HCT116 (cell line): Measurements from ENCODE around the gene NTMT2. TPM values are rescaled to one million over a fixed set of nuclear protein-coding genes. Genes with fewer than 3 reads are reported as not detected.

Source experiments
- ATAC-seq: fragments of 200-7000 bp; cut with Tn5 transposase; 2 replicates; pipeline ENCODE4 v1.9.1; 2020; ENCODE audit warnings: mild to moderate bottlenecking, moderate library complexity
- BruUV-seq: library from RNA; stranded (reverse); fragments of 400-500 nt; replicated peaks from 2 replicates; lab custom pipeline; 2021; lab: Mats Ljungman, UMichigan
- CTCF ChIA-PET: fragments of 300-600 bp; sonication (Branson Sonifier 250); formaldehyde crosslinking; loops from one replicate; lab custom pipeline; 2021; ENCODE audit warnings: antibody characterized with exemption; lab: Charles Lee
- POLR2A ChIA-PET: fragments of 300-600, 350-600 bp; sonication (Branson Sonifier 250); formaldehyde crosslinking; loops from one replicate; lab custom pipeline; 2021; ENCODE audit warnings: antibody characterized with exemption; lab: Charles Lee
- RAD21 ChIA-PET, 2 experiments: fragments of 300-600 bp; sonication (Branson Sonifier 250); formaldehyde crosslinking; loops; one replicate each; lab custom pipeline; 2023; ENCODE audit warnings: low total read pairs in 2 of 2; ENCODE audit not compliant: uncharacterized antibody in 2 of 2, unreplicated experiment in 2 of 2, low non-redundant PET in 1 of 2; lab: Charles Lee
- DNase-seq: peaks from one replicate; pipeline ENCODE4 v3.0.0-alpha.2; 2010; ENCODE audit warnings: low read depth, low spot score
- H2AFZ ChIP-seq: fragments of 200-600 bp; shearing (Covaris generic), sonication (generic); 2 replicates; pipeline ENCODE4 v1.6.1; 2017; ENCODE audit warnings: low read depth, mixed run types, mixed read lengths, antibody characterized with exemption, low read length; ENCODE audit not compliant: poor library complexity, severe bottlenecking
- H3K27ac ChIP-seq: 2 replicates; pipeline ENCODE4 v1.5.1; 2012; ENCODE audit warnings: low read depth, low read length
- H3K27me3 ChIP-seq: fragments of 200-600 bp; sonication (generic); 2 replicates; pipeline ENCODE4 v1.6.1; 2016; ENCODE audit warnings: mixed run types, low read length, mixed read lengths; ENCODE audit not compliant: insufficient read depth
- H3K36me3 ChIP-seq, 2 experiments: fragments of 200-500 bp in 1 of 2; fragments of 200-600 bp in 1 of 2; sonication (Bioruptor generic) in 1 of 2; sonication (generic) in 1 of 2; 2 replicates each; pipeline versions ENCODE4 v1.5.1 to v1.6.1; 2014 to 2016; ENCODE audit warnings: low read length in 2 of 2, inconsistent platforms in 1 of 2, mixed read lengths in 1 of 2, mixed run types in 1 of 2; ENCODE audit not compliant: insufficient read depth in 2 of 2, control insufficient read depth in 1 of 2
- H3K4me1 ChIP-seq, 2 experiments: fragments of 200-600 bp in 1 of 2; sonication (generic) in 1 of 2; 2 replicates each; pipeline versions ENCODE4 v1.5.1 to v1.6.1; 2012 to 2017; ENCODE audit warnings: low read length in 2 of 2, inconsistent platforms in 1 of 2, mild to moderate bottlenecking in 1 of 2, mixed read lengths in 1 of 2, mixed run types in 1 of 2, moderate library complexity in 1 of 2; ENCODE audit not compliant: insufficient read depth in 2 of 2, control insufficient read depth in 1 of 2
- H3K4me2 ChIP-seq: fragments of 200-600 bp; sonication (generic); 2 replicates; pipeline ENCODE4 v1.6.1; 2017; ENCODE audit warnings: mixed run types, low read length, mixed read lengths
- H3K4me3 ChIP-seq, 2 experiments: fragments of 200-600 bp in 1 of 2; sonication (generic) in 1 of 2; replicated peaks in 1 of 2; 2 replicates each; pipeline ENCODE4 v1.5.1; 2011 to 2016; ENCODE audit warnings: low read length in 2 of 2, control low read depth in 1 of 2, low read depth in 1 of 2, mild to moderate bottlenecking in 1 of 2, mixed read lengths in 1 of 2, mixed run types in 1 of 2
- H3K79me2 ChIP-seq: fragments of 200-600 bp; sonication (generic); 2 replicates; pipeline ENCODE4 v1.6.1; 2017; ENCODE audit warnings: mild to moderate bottlenecking, mixed run types, low read length, moderate library complexity, mixed read lengths; ENCODE audit not compliant: insufficient read depth
- H3K9ac ChIP-seq: fragments of 200-600 bp; sonication (generic); 2 replicates; pipeline ENCODE4 v1.6.1; 2016; ENCODE audit warnings: low read length, mixed read lengths
- H3K9me2 ChIP-seq: fragments of 200-600 bp; sonication (generic), shearing (Covaris generic); 2 replicates; pipeline ENCODE4 v1.6.1; 2017; ENCODE audit warnings: mixed run types, mild to moderate bottlenecking, moderate library complexity; ENCODE audit not compliant: insufficient read depth
- H3K9me3 ChIP-seq, 2 experiments: fragments of 200-500 bp in 1 of 2; fragments of 200-600 bp in 1 of 2; sonication (Bioruptor generic) in 1 of 2; sonication (generic) in 1 of 2; 2 replicates each; pipeline ENCODE4 v1.6.1; 2014 to 2017; ENCODE audit warnings: low read length in 2 of 2, mixed read lengths in 2 of 2, inconsistent platforms in 1 of 2, low read depth in 1 of 2, mild to moderate bottlenecking in 1 of 2, mixed run types in 1 of 2, moderate library complexity in 1 of 2; ENCODE audit not compliant: control insufficient read depth in 1 of 2, insufficient read depth in 1 of 2
- H4K20me1 ChIP-seq: fragments of 200-600 bp; sonication (generic), shearing (Covaris generic); 2 replicates; pipeline ENCODE4 v1.6.1; 2017; ENCODE audit warnings: mixed run types, mild to moderate bottlenecking, moderate library complexity; ENCODE audit not compliant: insufficient read depth
- CBX3 ChIP-seq: IDR thresholded peaks from 2 replicates; pipeline ENCODE4 v1.6.1; 2012; ENCODE audit warnings: low read depth
- CTCF ChIP-seq, 3 experiments: fragments of 200-600 bp in 1 of 3; sonication (generic) in 1 of 3; IDR thresholded peaks in 2 of 3; conservative IDR thresholded peaks in 1 of 3; 2 replicates each; pipeline ENCODE4 v1.5.1; 2012 to 2017; ENCODE audit warnings: low read depth in 2 of 3, low read length in 2 of 3, antibody characterized with exemption in 1 of 3, borderline replicate concordance in 1 of 3, control low read depth in 1 of 3, mild to moderate bottlenecking in 1 of 3, mixed read lengths in 1 of 3, mixed run types in 1 of 3, moderate library complexity in 1 of 3; ENCODE audit not compliant: insufficient read depth in 1 of 3
- EGR1 ChIP-seq: IDR thresholded peaks from 2 replicates; pipeline ENCODE4 v1.6.1; 2012; ENCODE audit warnings: low read depth
- EZH2 ChIP-seq: fragments of 200-600 bp; sonication (generic); IDR thresholded peaks from 2 replicates; pipeline ENCODE4 v1.6.1; 2017; ENCODE audit warnings: antibody characterized with exemption, mixed run types
- EZH2phosphoT487 ChIP-seq: fragments of 200-600 bp; IDR thresholded peaks from 2 replicates; pipeline ENCODE4 v1.6.1; 2018; ENCODE audit warnings: antibody characterized with exemption, borderline replicate concordance
- FOSL1 ChIP-seq: IDR thresholded peaks from 2 replicates; pipeline ENCODE4 v1.6.1; 2012; ENCODE audit warnings: low read depth
- MAX ChIP-seq: IDR thresholded peaks from 2 replicates; pipeline ENCODE4 v1.6.1; 2012
- POLR2A ChIP-seq: IDR thresholded peaks from 2 replicates; pipeline ENCODE4 v1.7.0; 2011; ENCODE audit warnings: borderline replicate concordance; ENCODE audit not compliant: insufficient read depth, insufficient read length; ENCODE audit errors: extremely low read depth
- POLR2AphosphoS5 ChIP-seq: IDR thresholded peaks from 2 replicates; pipeline ENCODE4 v1.6.1; 2011; ENCODE audit warnings: mild to moderate bottlenecking, low read depth, low read length, moderate library complexity
- RAD21 ChIP-seq: IDR thresholded peaks from 2 replicates; pipeline ENCODE4 v1.6.1; 2012; ENCODE audit warnings: low read depth, mild to moderate bottlenecking
- REST ChIP-seq: IDR thresholded peaks from 2 replicates; pipeline ENCODE4 v1.6.1; 2012; ENCODE audit warnings: low read depth
- SIN3A ChIP-seq: IDR thresholded peaks from 2 replicates; pipeline ENCODE4 v1.6.1; 2012; ENCODE audit warnings: low read depth
- SP1 ChIP-seq: IDR thresholded peaks from 2 replicates; pipeline ENCODE4 v1.6.1; 2012; ENCODE audit warnings: low read depth
- SRF ChIP-seq: IDR thresholded peaks from 2 replicates; pipeline ENCODE4 v1.6.1; 2012; ENCODE audit warnings: low read depth
- YY1 ChIP-seq: IDR thresholded peaks from 2 replicates; pipeline ENCODE4 v1.6.1; 2011; ENCODE audit warnings: low read length, low read depth, moderate library complexity, mild to moderate bottlenecking; ENCODE audit not compliant: insufficient replicate concordance; ENCODE audit errors: extremely low read depth
- ZBTB33 ChIP-seq: IDR thresholded peaks from 2 replicates; pipeline ENCODE4 v1.6.1; 2011; ENCODE audit warnings: mild to moderate bottlenecking, low read length, moderate library complexity; ENCODE audit not compliant: insufficient replicate concordance; ENCODE audit errors: extremely low read depth
- ZNF274 ChIP-seq: fragments of 200-500 bp; sonication (Bioruptor generic); IDR thresholded peaks from 2 replicates; pipeline ENCODE4 v1.6.1; 2014; ENCODE audit warnings: mild to moderate bottlenecking, low read depth, low read length, inconsistent platforms
- intact Hi-C: fragments of 100-400 bp; cut with micrococcal nuclease; formaldehyde crosslinking; loops from 2 replicates; pipeline ENCODE4 v1.10.0; 2022
- total RNA-seq: library from RNA; stranded (reverse); gene quantifications from one replicate; pipeline ENCODE4 v1.2.1, GENCODE V29; 2021; ENCODE audit not compliant: unreplicated experiment
- TF ChIP-seq, protein P1 (sequence below): IDR thresholded peaks from 2 replicates; pipeline ENCODE4 v1.6.1; 2012

Gene NTMT2
- total RNA-seq, 1 experiment from 2014 or later, result not detected

DNA sequence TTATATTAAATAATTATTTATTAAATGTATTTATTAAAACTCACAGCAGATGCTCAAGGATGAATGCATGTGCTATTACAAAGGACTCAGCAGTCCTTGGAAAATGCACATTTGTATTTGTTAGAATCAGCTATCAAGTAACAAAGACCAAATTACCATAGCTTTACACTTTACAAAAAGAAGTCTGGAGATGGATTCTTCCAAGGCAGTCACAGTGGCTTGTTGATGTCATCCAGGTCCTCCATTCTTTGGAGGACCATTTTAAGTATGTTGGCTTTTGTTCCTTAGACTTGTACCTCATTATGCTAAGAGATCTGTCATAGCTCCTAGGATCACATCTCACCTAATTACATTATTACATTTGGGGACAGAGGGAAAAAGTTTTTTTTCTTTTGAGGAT is 63.4 kb downstream of the NTMT2 start:
- intact Hi-C loops, result no loop called here
- Histone ChIP-seq H3K27ac (no peak overlapping the region), H3K4me1 (no peaks in the 10 kb centered on the region), H3K9me2 (no peaks in the 10 kb centered on the region), H3K9ac (no peak overlapping the region), H3K36me3 (no peaks in the 10 kb centered on the region), H3K4me2 (no peak overlapping the region), H3K9me3 (no peaks in the 10 kb centered on the region), H4K20me1 (no peaks in the 10 kb centered on the region), H3K79me2 (no peaks in the 10 kb centered on the region), H2AFZ (no peak overlapping the region), H3K4me3 (no peak overlapping the region), H3K27me3 (no peaks in the 10 kb centered on the region)
- DNase-seq (no peak), ATAC-seq (no peak)
- POLR2A ChIA-PET, result no interaction called here
- RAD21 ChIA-PET, result no interaction called here
- CTCF ChIA-PET, result no interaction called here
- TF ChIP-seq SP1 (no peak), POLR2AphosphoS5 (no peak), REST (no peak), CTCF (IDR thresholded peaks at IDR 0.05 in 2 of 3, conservative IDR thresholded peaks at IDR 0.05 in 1 of 3; ENCODE audit: borderline replicate concordance in 1 of 3, insufficient read depth in 1 of 3, low read depth in 2 of 3, low read length in 2 of 3) (no peak), RAD21 (no peak), CBX3 (no peak), ZBTB33 (no peak), EGR1 (no peak), SRF (no peak), YY1 (no peak), POLR2A (no peak), MAX (no peak), EZH2 (no peak), EZH2phosphoT487 (no peak), SIN3A (no peak), ZNF274 (no peak), FOSL1 (no peak)
- TF ChIP-seq, protein P1, sequence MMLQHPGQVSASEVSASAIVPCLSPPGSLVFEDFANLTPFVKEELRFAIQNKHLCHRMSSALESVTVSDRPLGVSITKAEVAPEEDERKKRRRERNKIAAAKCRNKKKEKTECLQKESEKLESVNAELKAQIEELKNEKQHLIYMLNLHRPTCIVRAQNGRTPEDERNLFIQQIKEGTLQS, result no peak
- no TSS peak for BruUV-seq
